ENCODE measurements around the gene FRMD3.

GRCh38 chr9:83307066-83307724 is 231.0 kb downstream of the FRMD3 start:
- TF ChIP-seq, protein P1, sequence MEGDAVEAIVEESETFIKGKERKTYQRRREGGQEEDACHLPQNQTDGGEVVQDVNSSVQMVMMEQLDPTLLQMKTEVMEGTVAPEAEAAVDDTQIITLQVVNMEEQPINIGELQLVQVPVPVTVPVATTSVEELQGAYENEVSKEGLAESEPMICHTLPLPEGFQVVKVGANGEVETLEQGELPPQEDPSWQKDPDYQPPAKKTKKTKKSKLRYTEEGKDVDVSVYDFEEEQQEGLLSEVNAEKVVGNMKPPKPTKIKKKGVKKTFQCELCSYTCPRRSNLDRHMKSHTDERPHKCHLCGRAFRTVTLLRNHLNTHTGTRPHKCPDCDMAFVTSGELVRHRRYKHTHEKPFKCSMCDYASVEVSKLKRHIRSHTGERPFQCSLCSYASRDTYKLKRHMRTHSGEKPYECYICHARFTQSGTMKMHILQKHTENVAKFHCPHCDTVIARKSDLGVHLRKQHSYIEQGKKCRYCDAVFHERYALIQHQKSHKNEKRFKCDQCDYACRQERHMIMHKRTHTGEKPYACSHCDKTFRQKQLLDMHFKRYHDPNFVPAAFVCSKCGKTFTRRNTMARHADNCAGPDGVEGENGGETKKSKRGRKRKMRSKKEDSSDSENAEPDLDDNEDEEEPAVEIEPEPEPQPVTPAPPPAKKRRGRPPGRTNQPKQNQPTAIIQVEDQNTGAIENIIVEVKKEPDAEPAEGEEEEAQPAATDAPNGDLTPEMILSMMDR (IDR thresholded peaks at IDR 0.05): no peak
- no peak for TF ChIP-seq POLR2A (IDR thresholded peaks at IDR 0.05)
